GM18511 (cell line): ENCODE results near the gene COQ4.

Experiments
- ATAC-seq: cut with Tn5 transposase; IDR thresholded peaks from one replicate; pipeline ENCODE4 v1.9.1; 2021; ENCODE audit warnings: mild to moderate bottlenecking, moderate library complexity; ENCODE audit not compliant: unreplicated experiment

The COQ4 gene

DNA sequence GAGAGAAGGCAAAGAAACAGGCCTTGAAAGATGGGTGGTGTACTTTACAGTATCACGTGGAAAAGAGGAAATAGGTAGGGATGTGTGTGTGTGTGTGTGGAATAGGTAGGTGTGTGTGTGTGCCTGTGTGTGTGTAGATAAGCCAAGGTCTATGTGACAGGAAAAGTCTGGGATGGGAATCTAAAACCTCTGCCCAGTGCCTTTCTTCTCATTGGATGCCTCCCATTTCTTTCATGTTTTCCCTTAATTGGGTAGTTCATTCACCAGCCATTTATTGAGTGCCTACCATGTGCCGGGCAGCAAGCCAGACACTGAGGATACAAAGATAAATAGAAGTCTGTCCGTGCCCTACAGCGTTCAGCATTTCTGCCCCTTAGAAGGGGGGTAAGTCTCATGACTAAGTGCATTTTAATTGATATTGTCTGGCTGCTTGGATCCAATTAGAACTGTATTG is 49.6 kb downstream of the COQ4 start:
- ATAC-seq, result no peak

DNA sequence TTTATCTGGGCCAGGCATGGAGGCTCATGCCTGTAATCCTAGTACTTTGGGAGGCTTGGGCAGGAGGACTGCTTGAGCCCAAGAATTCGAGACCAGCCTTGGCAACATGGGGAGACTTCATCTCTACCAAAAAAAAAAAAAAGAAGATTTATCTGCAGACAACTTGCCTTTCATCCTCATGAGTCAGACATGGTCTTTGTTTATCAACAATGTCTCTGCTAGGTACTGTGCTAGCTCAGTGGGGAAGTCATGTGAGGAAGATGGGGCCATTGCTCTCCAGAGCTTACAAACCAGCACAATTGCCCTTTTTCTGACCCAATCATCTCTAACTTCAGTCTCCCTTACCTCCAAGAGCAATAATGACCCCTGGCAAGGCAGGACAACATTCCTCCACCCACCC is 50.1 kb downstream of the COQ4 start:
- no peak for ATAC-seq

DNA sequence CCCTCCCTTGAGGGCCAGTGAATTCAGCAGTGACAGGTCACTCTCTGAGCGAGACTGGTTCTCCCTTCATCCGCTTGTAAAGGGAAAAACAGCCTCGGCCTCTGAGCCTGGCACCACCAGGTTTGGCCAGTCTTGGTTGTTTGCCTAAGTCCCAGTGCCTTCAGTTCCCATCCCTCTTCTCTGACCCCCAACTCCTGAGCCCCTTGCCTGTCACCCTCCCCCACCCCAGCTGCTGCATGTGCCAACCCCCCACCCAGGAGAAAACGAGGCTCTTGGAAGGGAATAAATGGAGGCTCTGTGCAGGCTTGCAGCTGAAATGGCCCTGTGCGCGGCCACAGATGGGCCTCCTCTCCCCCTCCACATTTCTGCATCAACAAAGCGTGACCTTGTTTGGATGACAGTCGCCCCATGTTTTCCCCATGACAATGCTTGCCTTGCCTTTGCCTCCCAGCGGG is 51.6 kb downstream of the COQ4 start:
- ATAC-seq, result no peak

DNA sequence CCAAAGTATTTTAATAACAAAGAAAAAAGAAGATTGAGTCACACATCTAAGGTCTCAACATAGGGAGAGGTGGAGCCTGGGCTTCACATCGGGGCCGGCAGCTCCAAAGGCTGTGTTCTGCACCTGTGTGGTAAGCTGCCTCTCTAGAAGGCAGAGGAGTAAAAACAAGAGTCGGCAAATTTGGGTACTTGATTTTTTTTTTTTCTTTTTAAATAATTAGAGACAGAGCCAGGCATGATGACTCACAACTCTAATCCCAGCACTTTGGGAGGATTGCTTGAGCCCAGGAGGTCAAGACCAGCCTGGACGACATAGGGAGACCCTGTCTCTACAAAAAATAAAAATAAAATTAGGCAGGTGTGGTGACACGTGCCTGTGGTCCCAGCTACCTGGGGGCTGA is 53.2 kb downstream of the COQ4 start:
- ATAC-seq, result no peak

DNA sequence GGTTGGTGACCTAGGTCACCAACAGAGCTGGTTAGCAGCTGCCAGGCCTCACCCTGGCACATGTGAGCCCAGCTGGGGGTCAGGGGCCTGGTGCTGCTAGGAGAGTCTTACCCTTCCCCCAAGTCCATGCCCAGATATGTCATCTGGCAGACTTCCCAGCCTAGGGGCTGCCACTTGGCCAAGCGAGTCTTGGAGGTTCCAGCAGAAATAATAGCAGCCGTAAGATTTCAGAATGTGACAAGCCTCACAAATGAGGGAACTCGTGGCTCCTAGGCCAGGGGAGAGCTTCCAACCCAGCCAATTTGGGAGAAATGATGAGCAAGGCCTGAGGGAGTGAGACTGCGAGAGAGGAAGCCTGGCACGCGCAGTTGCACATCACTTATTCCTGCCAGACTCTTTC is 59.6 kb downstream of the COQ4 start:
- no peak for ATAC-seq

DNA sequence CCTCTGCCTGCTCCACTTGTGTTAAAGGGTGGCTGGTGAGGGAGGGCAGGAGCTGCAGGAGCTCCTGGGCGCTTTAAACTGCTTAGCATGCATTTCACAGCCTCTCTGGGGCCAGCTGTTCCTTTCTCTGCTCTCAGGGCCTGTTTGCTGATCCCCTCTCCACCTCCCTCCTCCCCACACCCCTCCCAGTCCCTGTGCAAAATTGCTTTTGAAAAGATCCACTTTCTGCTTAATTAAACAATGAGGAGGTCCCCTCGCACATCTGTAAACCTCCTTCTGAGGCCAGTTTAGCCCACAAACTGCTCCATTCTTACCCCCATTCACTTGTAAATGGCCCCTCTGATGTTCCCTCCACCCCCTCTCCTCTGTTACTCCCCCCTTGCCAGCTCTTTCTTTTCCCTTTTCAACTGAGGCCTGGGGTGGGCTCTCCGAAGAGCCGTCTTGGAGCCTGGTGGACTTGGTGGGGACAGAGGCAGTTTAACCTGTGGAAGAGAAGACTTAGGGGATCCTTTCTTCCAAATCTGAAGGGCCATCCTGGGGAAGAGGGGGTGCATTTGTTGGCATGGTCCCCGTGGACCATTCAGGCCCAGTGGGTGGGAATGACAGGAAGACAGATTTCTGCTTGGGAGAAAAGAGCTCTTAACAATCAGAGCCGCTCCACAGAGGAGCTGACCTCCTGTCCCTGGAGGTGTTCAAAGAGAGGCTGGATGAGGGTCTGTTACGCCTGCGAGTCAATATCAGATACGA is 60.5 kb downstream of the COQ4 start:
- no peak for ATAC-seq
